NCI-H524 (cell line): Measurements from ENCODE around the gene RFC4.

Source experiments
- DNase-seq, 2 experiments: peaks; one replicate each; lab custom pipeline; 2025; lab: John Stamatoyannopoulos, UW

RFC4 gene

DNA sequence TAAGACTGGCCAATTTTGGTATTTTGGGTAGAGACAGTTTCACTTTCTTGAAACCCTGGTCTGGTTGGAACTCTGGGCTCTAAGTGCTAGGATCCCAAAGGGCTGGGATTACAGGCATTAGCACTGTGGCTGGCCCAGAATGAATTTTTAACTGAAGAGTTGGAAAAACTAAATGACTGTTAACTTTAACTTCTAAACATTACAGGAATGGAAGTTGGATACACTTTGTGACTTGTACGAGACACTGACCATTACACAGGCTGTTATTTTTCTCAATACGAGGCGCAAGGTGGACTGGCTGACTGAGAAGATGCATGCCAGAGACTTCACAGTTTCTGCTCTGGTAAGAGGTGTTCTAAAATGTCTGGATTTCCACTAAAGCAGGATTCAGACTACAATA is 19.4 kb downstream of the RFC4 start:
- DNase-seq: no peak

DNA sequence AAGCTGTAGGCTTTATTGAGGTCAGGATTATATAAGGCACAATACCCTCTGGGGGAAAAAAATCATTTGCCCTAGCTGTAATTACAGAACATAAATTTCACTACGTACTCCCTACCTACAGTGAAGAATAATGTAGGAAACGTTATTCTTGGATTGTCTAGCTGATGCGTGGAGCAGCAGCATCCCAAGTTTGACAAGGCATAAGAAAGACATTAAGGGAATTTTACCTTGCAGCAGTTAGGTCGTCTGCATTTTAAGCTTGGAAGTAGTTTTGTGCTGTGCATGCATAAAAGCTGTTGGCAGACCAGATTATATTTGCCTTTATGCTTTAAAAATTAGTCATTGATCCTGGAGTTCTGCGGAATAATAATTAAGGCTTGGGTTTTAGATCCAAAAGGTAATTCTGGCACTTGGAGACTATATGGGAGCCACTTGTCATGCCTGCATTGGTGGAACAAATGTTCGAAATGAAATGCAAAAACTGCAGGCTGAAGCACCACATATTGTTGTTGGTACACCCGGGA is 20.7 kb downstream of the RFC4 start:
- DNase-seq: no peak

DNA sequence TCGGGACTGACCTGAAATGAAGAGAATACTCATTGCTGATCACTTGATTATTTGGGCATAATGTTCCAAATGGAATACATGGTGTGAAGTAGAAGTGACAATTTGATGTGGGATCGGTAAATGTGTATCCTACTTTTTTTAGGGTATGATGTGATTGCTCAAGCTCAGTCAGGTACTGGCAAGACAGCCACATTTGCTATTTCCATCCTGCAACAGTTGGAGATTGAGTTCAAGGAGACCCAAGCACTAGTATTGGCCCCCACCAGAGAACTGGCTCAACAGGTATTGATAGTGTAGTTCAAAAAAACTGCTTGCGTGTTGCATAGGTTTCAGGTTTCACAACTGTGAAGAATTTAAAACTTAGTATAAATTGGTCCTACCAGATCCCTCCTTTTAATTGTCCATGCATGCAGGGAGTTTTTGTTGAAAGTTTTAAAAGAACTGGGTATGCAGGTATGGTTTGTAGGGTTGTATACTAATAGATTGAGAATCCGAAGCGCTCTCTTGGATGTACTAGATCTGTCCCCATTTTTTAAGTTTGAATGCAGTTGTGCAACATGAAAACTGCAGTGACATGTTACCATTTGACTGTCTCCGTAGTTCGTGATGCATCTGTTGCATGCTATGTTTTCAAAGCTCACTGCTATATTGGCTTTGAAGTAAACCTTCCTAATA is 21.3 kb downstream of the RFC4 start:
- no peak for DNase-seq

DNA sequence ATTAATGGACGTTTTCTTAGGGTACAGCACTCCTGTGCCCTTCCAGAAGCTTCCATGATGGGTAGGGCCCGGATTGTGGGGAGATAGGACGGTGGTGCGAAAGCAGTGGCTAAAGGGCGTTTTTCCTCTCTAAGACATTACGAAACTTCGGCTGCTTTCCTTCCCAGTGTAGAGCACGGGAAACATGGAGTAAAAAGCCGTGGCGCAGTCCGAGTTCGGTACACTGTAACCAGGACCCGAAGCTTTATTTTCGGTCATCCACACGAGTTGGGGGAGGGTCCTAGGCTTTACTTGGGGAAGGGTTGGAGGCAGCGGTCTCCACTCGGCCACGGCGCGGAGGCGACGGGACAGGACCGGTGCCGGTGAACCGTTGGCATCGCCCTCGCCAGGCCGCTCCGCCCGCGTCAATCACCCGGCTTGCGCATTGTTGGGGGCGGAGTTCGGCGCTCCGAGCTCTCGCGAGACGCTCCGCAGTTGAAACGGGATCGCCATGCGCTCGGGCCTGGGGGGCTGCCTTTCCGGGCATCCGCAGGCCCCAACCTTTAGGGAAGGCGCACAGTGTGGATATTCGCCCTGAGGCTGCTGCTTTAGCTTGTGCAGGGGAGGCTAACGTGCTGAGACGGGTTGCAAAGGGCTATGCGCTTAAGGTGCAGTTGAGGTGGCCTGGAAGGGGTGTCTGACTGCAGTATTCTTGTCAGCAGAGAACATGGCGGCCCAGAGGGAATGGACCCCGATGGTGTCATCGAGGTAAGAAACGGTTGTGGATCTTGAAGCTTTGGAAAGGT is 22.4 kb downstream of the RFC4 start:
- peak; percentile 65 to 79 for DNase-seq

DNA sequence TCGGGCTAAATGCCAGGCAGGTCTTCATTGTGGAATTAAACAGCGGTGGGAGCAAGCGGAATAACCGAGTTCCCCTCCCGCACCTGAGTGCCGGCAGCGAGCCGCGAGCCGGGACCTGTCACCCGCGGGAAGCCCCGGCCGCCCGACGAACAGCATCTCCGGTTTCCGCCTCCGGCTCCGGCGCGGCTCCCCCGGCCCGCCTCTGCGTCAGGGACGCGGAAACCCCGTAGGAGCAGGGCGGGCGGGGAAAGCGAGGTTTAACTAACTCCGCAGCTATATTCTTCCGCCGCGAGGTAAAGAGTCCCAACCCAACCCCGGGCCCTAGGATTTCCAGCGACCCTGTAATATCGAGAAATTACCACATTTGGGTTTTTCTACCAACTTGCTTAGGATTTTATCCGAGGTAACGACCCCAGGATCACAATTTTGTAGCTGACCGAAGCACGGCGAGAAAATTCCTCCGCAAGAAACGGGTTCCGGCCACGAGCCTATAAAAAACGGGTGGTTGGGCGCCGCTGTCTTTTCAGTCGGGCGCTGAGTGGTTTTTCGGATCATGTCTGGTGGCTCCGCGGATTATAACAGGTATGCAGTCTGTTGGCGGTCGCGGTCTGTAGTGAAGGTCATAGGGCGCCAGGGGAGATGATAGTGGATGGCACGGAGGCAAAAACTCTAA is 23.1 kb downstream of the RFC4 start, which contains the start of gene EIF4A2:
Gene EIF4A2 (plus strand): TSS at position 520 of the 673 bp plus-strand sequence. CDS start 34 bp downstream, at position 554.
- peak; percentile 72 to 90 for DNase-seq

DNA sequence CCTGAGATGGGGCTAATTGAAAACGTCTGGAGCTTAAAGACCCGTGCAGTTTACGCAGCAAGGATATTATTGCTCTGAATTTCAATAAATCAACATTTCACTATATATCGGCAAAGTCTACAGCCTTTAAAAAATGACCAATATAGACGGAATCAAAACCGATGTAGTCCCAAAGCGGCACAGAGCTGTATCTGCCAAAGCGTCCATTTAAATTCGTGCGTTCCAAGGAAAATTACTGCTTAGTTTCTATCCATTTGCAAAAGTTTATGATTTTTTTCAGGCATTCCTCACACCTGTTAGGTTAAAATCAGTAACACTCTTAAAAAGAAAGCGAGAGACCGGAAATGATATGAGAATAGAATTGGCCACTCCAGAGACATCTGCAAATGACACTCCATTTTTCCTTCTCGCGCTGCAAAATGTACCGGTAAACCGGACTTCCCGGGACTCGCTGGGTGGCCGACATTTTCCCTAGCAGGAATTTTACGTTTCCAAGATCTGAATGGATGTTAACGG is 23.7 kb downstream of the RFC4 start:
- peak; percentile 68 to 79 for DNase-seq

DNA sequence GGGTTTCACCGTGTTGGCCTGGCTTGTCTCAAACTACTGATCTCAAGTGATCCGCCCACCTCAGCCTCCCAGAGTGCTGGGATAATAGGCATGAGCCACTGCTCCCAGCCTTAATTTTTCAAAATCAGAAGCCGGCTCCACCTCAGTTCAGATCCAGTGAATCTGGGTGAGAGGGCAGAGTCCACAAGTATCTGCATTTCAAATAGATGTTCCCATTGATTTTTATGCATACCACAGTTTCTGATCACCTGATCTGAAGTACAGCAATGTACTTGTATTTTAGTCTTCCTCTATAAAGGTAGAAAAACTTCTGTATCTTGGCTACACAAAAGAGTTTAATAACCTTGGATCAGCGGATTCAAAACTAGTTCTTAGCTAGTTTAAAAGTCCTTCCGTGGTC is 27.1 kb downstream of the RFC4 start:
- no peak for DNase-seq

DNA sequence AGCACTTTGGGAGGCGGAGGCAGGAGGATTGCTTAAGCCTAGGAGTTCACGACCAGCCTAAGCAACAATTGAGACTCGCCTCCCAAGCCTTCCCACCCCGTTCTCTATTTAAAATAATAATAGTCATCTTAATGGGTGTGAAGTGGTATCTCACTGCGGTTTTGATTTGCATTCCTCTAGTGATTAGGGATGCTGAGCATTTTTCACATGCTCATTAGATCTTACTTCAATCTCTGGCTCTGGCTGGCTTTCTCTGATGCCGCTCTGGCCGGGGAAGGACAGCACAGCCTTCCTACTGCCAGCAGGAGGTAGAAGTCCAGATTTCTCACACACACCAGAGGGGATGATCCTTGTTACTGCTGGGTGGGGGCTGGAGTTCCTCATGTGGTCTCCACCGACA is 30.3 kb downstream of the RFC4 start:
- no peak for DNase-seq

DNA sequence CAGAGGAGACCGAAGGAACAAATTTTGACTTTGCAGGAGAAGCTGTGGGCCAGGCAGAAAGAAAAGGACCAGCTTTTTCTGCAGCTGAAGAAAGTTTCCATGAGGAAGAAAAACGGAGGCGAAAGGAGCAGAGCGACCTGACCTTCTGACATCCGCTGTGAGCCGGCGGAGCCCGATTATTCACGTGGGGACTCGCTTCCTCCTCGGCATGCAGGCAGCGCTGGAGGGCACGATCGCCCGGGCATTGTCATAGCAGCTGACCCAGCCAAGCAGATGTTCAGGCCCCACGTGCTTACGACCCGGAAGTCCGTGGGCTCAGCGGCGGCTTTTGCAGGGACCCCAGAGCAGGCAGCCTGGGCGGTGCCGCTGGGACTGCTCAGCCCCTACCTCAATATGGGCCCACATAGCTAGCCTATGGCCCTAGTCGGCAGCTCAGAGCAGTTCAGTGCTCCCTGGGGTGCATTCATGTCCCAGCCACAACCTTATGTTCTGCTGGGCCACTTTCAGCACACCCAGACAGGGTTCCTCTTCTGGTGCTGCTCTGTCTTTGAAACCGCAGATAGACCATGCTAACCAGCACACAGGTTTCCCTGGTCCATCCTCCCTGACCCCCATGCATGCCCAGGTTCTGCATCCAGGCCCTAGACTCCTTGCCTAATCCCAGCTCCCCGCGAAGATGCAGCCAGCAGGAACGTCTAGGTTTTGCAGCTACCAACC is 33.4 kb downstream of the RFC4 start:
- DNase-seq: peak; percentile 44 to 68

DNA sequence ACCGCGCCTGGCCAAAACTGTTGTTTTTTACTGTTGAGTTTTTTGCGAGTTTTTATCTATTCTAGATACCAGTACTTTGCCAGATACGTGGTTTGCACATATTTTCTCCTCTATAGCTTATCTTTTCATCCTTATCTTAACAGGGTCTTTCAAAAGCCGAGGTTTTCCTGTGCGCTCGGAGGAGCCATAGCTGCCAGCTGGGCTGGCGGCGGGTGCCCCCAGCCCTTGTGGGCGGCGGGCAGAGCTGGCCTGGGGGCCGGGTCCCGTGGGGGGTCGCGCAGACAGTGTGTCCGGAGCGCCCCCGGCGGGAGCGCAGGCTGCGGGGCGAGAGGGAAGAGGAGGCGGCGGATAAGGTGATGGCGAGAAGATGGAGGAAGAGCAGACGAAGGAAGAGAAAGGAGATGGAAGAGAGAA is 34.0 kb downstream of the RFC4 start:
- DNase-seq: no peak

DNA sequence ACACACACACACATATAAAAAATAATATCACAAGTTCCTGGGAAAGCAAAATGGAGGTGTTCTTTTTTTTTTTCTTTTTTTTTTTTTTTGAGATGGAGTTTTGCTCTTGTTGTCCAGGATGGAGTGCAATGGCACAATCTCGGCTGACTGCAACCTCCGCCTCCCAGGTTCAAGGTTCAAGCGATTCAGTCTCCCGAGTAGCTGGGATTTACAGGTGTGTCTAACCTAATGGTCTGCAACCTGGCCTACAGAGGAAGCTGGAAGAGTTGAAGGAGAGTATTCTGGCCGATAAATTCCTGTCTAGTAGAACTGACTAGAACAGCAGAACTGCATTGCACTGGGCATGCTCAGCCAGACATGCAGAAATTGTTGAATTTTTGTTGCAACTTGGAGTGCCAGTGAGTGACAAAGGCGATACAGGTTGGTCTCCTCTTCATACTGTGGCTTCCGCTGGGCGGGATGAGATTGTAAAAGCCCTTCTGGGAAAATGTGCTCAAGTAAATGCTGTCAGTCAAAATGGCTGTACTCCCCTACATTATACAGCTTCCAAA is 45.3 kb downstream of the RFC4 start:
- no peak for DNase-seq

DNA sequence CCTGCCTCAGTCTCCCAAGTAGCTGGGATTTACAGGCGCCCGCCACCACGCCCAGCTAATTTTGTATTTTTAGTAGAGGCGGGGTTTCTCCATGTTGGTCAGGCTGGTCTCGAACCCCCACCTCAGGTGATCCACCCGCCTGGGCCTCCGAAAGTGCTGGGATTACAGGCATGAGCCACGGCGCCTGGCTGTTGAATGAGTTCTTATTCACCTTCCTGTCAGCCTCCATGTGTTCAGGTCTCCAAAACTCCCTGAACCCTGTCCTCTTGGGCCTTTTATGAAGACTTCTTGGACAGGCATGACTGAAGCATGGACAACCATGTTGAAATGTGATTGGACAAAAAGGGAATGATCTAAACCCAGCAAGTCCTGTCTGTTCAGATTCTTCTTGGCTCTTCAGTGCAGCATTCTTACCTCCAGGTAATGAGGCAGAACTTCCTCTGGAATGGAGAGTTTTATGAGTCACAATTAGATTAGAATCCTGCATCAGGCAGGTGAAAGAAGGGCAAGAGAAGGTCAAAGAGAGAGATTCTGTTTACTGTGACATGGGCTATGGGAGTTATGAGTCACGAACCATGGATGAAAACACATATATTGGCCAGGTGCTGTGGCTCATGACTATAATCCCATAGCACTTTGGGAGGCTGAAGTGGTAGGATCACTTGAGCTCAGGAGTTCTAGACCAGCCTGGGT is 46.0 kb downstream of the RFC4 start:
- no peak for DNase-seq

DNA sequence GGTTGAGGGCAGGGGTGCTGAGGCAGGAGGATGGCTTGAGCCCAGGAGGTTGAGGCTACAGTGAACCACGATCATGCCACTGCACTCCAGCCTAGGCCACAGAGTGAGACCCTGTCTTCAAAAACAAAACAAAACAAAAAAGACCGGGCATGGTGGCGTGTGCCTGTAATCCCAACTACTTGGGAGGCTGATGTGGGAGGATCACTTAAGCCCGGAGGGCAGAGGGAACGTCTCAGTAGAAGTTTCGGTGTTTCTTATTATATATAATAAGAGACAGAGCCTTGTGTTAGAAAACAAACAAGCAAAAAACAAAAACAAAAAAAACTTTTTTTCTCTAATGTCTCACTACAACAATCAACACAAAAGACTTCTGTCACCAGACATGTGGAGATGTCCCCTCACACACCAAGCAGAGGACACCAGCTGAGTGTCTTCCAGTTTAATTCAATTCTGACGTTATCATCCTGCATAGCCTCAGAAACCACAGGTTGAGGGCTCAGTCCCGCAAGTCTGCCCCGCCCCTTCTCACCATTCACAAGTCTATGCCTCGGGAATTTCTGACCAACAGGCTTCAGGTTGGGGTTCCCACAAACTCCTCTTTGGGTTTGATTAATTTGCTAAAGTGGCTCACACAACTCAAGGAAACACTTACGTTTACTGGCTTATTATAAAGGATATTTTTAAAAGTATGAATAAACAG is 46.9 kb downstream of the RFC4 start:
- DNase-seq: no peak

DNA sequence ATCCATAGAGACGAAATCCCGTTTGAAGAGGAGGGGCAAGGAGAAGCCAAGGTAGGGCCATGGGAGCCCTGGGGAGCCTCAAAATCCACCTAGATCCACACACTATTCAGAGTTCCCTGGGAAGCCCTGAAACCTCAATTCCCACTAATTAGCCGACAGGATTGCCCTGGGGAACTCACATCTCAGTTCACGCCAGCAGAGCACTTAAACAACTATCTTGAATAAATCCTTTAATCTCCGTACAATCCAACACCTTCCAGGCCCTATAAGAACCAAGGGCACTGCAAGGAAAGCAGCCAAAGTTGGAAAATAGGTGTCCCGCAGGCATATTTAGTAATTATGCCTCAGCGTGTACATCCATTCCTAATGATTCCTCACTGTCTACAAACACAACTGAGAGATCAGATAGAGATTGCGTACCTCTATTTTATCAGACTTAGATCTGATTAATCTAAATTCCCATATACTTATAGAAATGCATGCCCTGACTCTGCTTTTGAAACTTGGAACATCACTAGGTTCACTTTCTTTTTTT is 48.5 kb downstream of the RFC4 start:
- peak; percentile 33 to 64 for DNase-seq

DNA sequence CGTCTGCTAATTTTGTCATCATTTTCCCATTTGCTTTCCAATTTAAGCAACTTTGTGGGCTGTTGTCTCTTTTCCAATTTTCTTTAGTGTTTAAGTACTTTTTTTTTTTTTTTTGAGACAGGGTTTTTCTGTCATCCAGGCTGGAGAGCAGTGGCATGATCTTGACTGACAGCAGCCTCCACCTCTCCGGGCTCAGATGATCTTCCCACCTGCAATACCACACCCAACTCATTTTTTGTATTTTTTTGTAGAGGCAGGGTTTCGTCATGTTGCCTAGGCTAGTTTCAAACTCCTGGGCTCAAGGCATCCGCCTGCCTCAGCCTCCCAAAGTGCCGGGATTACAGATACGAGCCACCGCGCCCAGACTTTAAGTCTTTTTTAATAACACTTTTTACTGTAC is 49.1 kb downstream of the RFC4 start:
- DNase-seq: no peak

DNA sequence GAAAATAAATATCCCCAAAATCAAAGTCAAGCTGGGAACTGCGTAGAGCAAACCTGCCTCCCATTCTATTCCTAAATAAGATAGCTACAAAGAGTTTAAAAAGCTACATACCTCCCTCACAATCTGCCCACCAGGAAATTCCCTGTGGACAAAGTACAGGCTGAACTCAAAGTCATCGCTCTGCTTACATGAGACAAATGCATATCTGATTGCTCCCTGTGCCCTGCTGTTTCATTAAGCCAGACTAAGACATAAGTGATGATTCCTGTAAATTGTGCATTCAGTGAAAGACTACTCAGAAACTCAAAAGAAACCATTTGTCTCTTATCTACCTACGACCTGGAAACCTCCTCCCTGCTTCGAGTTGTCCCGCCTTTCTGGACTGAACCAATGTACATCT is 51.4 kb downstream of the RFC4 start:
- no peak for DNase-seq

DNA sequence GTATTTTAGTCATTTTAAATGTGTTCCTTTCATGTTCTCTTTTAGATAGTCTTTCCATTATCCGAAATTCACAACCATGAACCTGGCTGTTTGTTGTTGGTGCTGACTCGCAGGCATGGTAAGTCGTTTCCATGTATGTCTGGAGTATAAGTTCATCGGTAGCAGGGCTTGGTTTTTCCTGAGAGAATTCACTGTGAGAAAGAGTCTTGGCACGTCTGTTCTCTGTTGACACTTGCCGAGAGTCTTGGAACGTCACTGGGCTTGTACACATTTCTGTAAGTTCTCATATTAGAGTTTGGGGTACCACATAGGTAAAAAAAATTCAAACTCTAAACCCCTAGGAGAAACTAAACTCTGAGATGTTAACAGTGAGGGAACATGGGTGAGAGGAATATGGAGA is 52.3 kb downstream of the RFC4 start:
- DNase-seq: no peak

DNA sequence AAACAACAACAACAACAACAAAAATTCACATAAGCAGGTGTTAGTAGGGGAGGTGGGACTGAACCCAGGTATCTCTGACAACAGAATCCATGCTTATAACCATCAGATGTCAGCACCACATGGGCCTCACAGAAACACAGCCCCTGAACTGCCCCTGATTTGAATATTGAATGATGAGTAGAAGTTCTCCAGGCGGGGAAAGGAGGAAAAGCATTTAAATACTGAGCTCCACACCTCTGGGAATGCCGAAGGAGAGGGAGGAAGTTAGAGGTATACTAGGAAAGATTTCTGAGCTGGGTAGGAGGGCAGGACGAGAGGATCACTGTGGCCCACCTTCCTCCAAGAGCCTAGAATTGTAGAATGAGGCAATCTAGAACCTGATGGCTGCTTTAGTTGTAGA is 54.8 kb downstream of the RFC4 start:
- no peak for DNase-seq

DNA sequence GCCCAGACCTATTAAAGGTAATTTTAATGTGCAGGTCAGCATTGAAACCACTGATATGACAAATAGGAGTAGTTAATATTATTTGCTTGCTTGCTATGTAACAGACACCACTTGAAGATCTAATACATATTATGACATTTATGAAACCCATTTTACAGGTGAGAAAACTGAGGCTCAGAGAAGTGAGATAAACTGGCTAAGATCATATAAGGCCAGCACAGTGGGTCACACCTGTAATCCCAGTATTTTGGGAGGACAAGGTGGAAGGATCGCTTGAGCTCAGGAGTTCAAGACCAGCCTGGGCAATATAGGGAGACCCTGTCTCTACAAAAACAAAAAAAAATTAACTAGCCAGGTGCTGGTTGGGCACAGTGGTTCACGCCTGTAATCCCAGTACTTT is 56.0 kb downstream of the RFC4 start:
- DNase-seq: no peak

DNA sequence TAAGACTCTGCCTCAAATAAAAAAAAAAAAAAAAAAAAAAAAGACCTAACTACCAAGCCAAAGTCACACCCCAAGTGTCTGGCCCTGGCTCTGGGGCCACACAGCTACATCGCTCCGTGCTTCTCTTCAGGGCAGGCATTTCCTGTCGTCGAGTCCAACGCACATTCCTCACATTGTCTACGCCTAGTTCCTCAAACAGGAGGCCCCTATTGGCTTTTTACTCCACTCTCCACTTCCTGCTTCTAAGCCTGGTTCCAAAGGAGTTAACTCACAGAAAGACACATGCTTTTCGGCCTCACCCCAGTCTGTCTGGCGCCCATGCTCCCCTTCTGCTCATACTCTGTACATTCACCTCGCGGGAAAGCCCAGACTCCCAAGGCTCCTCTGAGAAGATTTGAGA is 60.3 kb downstream of the RFC4 start:
- DNase-seq: no peak
